ENCODE measurements around the gene LPGAT1. TPM values are rescaled to one million over a fixed set of nuclear protein-coding genes. Genes with fewer than 3 reads are reported as not detected.
A peak's percentile ranks its signal among the peaks of the same experiment; 100 is the strongest.

The LPGAT1 gene
- total RNA-seq, 2 donors from 2014 or later = 29.6 to 81.7 TPM

DNA sequence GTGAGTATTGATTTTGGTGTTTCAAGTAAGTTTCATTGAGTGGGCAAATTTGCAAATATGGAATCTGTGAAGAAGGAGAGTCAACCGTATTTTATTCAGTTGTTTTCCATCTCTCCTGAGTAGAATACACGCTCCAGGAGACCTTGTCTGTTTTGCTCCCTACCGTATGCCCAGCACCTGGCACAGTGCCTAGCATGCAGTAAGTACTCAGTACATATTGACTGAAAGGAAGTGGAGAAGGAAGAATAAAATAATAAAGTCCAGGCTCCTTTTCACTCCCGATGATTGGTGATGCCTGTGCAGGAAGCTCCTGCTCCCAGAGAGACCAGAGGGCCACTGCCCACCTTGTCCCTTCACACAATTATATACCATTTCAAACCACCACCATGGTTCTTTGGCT, 95.8 kb downstream of the LPGAT1 start:
- WGBS = 38% methylated on average over 4 of the region's 4 CpGs
- peak; percentile 39 for TF ChIP-seq POLR2AphosphoS5 (IDR thresholded peaks at IDR 0.05)
- TF ChIP-seq, protein P1, sequence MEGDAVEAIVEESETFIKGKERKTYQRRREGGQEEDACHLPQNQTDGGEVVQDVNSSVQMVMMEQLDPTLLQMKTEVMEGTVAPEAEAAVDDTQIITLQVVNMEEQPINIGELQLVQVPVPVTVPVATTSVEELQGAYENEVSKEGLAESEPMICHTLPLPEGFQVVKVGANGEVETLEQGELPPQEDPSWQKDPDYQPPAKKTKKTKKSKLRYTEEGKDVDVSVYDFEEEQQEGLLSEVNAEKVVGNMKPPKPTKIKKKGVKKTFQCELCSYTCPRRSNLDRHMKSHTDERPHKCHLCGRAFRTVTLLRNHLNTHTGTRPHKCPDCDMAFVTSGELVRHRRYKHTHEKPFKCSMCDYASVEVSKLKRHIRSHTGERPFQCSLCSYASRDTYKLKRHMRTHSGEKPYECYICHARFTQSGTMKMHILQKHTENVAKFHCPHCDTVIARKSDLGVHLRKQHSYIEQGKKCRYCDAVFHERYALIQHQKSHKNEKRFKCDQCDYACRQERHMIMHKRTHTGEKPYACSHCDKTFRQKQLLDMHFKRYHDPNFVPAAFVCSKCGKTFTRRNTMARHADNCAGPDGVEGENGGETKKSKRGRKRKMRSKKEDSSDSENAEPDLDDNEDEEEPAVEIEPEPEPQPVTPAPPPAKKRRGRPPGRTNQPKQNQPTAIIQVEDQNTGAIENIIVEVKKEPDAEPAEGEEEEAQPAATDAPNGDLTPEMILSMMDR (IDR thresholded peaks at IDR 0.05) = no peak
- TF ChIP-seq POLR2A (IDR thresholded peaks at IDR 0.05) = no peak
- peak; percentile 57 for DNase-seq (ENCODE audit: low spot score)
- intact Hi-C loops (cut with DNase I) = no loop called here
- Histone ChIP-seq H3K4me3 (no peak overlapping the region), H3K27me3 (replicated peaks; ENCODE audit: insufficient read depth) (no peaks in the 10 kb centered on the region), H3K9me3 (no peaks in the 10 kb centered on the region), H3K4me1 (replicated peaks) (no peaks in the 10 kb centered on the region), H3K27ac (no peak overlapping the region), H3K36me3 (no peaks in the 10 kb centered on the region)

DNA sequence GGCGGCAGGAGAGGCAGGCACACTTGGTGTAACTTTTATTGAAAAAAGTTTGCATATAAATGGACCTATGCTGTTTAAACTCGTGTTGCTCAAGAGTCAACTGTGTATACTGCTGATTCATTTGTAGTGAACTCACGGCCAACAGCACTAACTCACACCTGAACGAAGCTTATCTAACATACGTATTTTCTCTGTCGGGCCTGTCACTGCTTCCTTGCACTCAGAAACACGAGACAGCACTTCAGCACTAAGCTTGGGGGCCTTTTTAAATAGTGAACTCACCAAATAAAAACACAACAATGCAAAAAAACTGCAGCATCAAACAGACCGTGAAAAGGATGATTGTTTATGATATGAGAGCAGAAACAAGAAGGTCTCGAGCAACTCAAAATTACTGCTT, 96.2 kb downstream of the LPGAT1 start:
- Histone ChIP-seq H3K27ac (no peak overlapping the region), H3K4me3 (no peak overlapping the region), H3K4me1 (replicated peaks) (no peaks in the 10 kb centered on the region), H3K36me3 (no peaks in the 10 kb centered on the region), H3K9me3 (no peaks in the 10 kb centered on the region), H3K27me3 (replicated peaks; ENCODE audit: insufficient read depth) (no peaks in the 10 kb centered on the region)
- intact Hi-C loops (cut with DNase I) = no loop called here
- no peak for TF ChIP-seq POLR2AphosphoS5 (IDR thresholded peaks at IDR 0.05)
- TF ChIP-seq, protein P1 (IDR thresholded peaks at IDR 0.05) = no peak
- TF ChIP-seq POLR2A (IDR thresholded peaks at IDR 0.05) = no peak
- DNase-seq (ENCODE audit: low spot score) = no peak
- WGBS = 67% methylated on average over 9 of the region's 9 CpGs

DNA sequence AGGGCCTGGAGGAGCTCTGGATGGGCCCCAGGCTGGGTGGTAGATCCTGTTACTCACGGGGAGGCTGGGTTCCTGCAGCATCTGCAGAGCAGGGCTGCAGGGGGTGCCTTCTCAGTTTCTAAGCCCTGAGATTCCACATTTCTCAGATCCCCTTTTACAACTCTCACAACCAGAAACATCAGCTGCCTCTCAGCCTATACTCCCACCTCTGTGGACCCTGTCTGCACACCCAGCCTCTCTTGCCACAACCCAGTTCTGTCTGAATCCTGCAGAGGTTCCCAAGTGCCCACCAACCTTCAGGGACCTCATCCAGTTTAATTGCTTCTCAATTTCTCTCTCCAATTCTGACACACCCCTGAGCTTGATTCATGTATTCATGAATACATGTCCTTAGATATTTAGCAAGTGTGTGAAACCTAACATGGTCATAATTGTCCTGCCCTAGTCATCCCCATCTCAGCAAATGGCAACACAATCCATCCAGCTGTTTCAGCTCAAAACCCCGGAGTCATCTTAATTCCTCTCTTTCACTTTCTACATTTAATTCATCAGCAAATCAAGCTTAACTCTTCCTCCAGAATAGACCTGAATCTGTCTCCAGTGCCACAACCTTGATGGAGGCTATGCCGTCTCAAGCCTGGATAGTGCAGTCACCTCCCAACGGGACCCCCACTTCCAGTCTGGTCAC, 98.1 kb downstream of the LPGAT1 start:
- H3K27ac ChIP-seq = no peak overlapping the region
- H3K4me1 ChIP-seq (replicated peaks) = no peaks in the 10 kb centered on the region
- TF ChIP-seq POLR2AphosphoS5 (IDR thresholded peaks at IDR 0.05) (no peak), POLR2A (IDR thresholded peaks at IDR 0.05) (no peak)
- TF ChIP-seq, protein P1 (IDR thresholded peaks at IDR 0.05) = no peak
- no peaks in the 10 kb centered on the region for H3K27me3 ChIP-seq (replicated peaks; ENCODE audit: insufficient read depth)
- no peak for DNase-seq (ENCODE audit: low spot score)
- intact Hi-C loops (cut with DNase I) = no loop called here
- no peaks in the 10 kb centered on the region for H3K36me3 ChIP-seq
- no peak overlapping the region for H3K4me3 ChIP-seq
- 73% methylated on average over 4 of the region's 4 CpGs for WGBS
- H3K9me3 ChIP-seq = no peaks in the 10 kb centered on the region

DNA sequence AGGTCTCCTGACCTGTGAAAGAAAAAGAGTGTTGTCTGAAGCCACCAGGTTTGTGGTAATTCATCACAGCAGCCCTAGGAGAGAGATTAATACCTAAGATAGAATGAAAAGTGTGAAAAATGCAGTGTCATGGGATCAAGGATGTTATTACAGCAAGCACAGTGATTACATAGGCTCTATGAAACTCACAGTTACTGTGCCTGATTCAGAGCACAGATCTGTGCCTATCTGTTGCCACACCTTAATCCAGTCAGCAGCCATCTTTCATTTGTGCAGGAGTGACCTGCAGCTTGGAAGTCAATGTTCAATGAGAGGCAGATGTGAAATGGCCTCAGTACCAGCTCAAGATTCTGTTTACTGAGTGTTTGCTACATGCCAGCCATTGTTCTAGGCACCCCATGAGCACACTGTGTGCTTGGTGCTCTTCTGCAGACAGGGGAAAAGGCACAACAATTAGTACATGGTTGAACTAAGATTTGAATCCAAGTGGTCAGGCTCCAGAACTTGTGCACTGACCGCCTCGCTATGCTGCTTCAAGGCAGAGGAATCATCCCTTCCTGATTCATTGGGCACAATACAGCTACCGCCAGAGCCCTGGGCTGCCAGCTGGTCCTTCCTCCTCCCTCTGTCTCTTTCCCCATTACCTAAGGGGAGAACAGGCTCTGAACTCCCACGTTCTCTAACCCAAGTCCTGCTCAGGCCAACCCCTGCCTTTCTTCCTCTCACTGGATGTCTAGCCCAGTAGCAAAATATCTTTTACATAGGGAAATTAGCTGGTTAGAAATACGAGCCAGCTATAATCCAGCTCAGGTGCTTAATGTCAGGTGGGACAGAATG, 98.9 kb downstream of the LPGAT1 start:
- no peak for DNase-seq (ENCODE audit: low spot score)
- WGBS = 76% methylated on average over 5 of the region's 5 CpGs
- H3K27ac ChIP-seq = no peak overlapping the region
- no peak for TF ChIP-seq POLR2AphosphoS5 (IDR thresholded peaks at IDR 0.05)
- TF ChIP-seq, protein P1 (IDR thresholded peaks at IDR 0.05) = no peak
- no peaks in the 10 kb centered on the region for H3K4me1 ChIP-seq (replicated peaks)
- no peaks in the 10 kb centered on the region for H3K27me3 ChIP-seq (replicated peaks; ENCODE audit: insufficient read depth)
- intact Hi-C loops (cut with DNase I) = no loop called here
- H3K9me3 ChIP-seq = no peaks in the 10 kb centered on the region
- no peaks in the 10 kb centered on the region for H3K36me3 ChIP-seq
- H3K4me3 ChIP-seq = no peak overlapping the region
